Measurements from ENCODE around the gene GJC1. TPM values are rescaled to one million over a fixed set of nuclear protein-coding genes. Genes with fewer than 3 reads are reported as not detected.

The GJC1 gene
- total RNA-seq, 1 experiment from 2014 or later = 53.4 TPM

- DNase-seq (ENCODE audit: low read depth in 1 of 2, low spot score in 2 of 2) = peak in 1 of 2 experiments; percentile 34
- Histone ChIP-seq H3K27ac (no peak overlapping the region), H3K27me3 (replicated peaks) (no peaks in the 10 kb centered on the region), H3K4me3 (no peak overlapping the region), H3K4me1 (replicated peaks) (no peaks in the 10 kb centered on the region), H3K9me3 (replicated peaks) (no peaks in the 10 kb centered on the region), H3K36me3 (peaks cover 80% of the 10 kb centered on the region)
These were observed 25.6 kb downstream of the GJC1 start for GRCh38 chr17:44804302-44805089.

DNA sequence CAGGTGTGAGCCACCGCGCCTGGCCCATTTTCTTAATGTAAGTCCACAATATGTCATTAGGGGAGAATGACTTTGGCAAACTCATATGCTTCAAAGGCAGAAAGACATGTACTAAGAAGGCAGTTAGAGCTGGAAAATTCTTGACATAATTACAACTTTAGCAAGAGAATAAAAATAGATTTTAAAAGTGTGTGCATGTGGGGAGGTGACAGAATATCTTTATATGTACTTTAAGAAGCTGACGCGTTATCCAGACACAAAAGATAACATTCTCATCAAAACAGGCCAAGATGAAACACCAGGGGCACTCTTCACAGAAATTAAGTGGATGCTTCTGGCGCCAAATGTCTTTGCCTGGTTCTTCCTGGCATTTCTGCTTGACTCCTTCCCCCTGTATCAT, 28.2 kb downstream of the GJC1 start:
- Histone ChIP-seq H3K36me3 (peaks cover 95% of the 10 kb centered on the region), H3K4me1 (replicated peaks) (peaks cover 20% of the 10 kb centered on the region), H3K9me3 (replicated peaks) (no peaks in the 10 kb centered on the region), H3K27ac (no peak overlapping the region), H3K4me3 (no peak overlapping the region), H3K27me3 (replicated peaks) (no peaks in the 10 kb centered on the region)
- no peak for DNase-seq (ENCODE audit: low read depth in 1 of 2, low spot score in 2 of 2)

DNA sequence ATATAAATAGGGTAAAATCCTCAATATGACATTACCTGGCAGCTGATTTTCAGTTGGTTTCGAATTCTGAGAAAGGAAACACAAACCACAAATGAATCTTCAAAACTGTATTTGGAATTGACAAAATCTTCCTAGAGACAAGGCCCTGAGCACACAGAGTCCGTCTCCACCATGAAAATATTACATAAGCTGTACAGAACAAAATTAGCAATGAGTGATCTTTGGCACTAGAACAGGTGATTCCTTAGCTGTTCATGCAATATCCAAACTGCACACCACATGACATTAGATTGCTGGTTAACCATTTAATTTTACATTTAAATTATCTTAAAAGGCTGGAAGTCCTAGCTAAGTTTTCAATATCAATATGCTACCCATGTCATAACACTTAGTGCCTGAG, 31.7 kb downstream of the GJC1 start:
- Histone ChIP-seq H3K27me3 (replicated peaks) (no peaks in the 10 kb centered on the region), H3K9me3 (replicated peaks) (no peaks in the 10 kb centered on the region), H3K36me3 (peaks cover 73% of the 10 kb centered on the region), H3K4me1 (replicated peaks) (peaks cover 52% of the 10 kb centered on the region), H3K27ac (peak overlapping the region; percentile 45), H3K4me3 (no peak overlapping the region)
- DNase-seq (ENCODE audit: low read depth in 1 of 2, low spot score in 2 of 2) = no peak

- H3K27me3 ChIP-seq (replicated peaks) = no peaks in the 10 kb centered on the region
- H3K9me3 ChIP-seq (replicated peaks) = no peaks in the 10 kb centered on the region
- peaks cover 69% of the 10 kb centered on the region for H3K36me3 ChIP-seq
- peaks cover 56% of the 10 kb centered on the region for H3K4me1 ChIP-seq (replicated peaks)
- H3K4me3 ChIP-seq = peak overlapping the region; percentile 17
- DNase-seq (ENCODE audit: low read depth in 1 of 2, low spot score in 2 of 2) = peak; percentile 60 to 74
- peak overlapping the region; percentile 45 for H3K27ac ChIP-seq
These were observed 32.3 kb downstream of the GJC1 start for GRCh38 chr17:44797802-44798201.

DNA sequence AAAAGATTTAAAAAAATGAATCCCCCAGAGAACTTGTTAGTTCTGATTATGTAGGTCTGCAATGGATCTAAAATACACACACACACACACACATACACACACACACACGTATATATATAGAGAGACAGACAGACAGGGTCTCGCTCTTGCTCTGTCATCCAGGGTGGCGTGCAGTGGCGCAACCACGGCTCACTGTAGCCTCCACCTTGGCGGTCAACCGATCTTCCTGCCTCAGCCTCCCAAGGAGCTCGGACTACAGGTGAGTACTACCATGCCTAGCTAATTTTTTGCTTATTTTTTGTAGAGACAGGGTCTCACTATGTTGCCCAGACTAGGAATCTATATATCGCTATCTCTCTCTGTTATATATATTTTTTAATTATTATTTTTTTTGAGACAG, 33.4 kb downstream of the GJC1 start:
- H3K27ac ChIP-seq = 0 out of 2 replicates have a peak overlapping the region, but pooled peaks have one; percentile 92
- DNase-seq (ENCODE audit: low read depth in 1 of 2, low spot score in 2 of 2) = no peak
- peaks cover 67% of the 10 kb centered on the region for H3K4me1 ChIP-seq (replicated peaks)
- no peak overlapping the region; the same call in 1 of the 2 replicates for H3K4me3 ChIP-seq
- H3K9me3 ChIP-seq (replicated peaks) = no peaks in the 10 kb centered on the region
- H3K27me3 ChIP-seq (replicated peaks) = no peaks in the 10 kb centered on the region
- peaks cover 60% of the 10 kb centered on the region for H3K36me3 ChIP-seq

GRCh38 chr17:44795928-44796327, 34.2 kb downstream of the GJC1 start:
- Histone ChIP-seq H3K27me3 (replicated peaks) (no peaks in the 10 kb centered on the region), H3K4me1 (replicated peaks) (peaks cover 67% of the 10 kb centered on the region), H3K4me3 (no peak overlapping the region), H3K36me3 (peaks cover 52% of the 10 kb centered on the region), H3K9me3 (replicated peaks) (no peaks in the 10 kb centered on the region), H3K27ac (peak overlapping the region; percentile 92)
- DNase-seq (ENCODE audit: low read depth in 1 of 2, low spot score in 2 of 2) = peak in 1 of 2 experiments; percentile 45

DNA sequence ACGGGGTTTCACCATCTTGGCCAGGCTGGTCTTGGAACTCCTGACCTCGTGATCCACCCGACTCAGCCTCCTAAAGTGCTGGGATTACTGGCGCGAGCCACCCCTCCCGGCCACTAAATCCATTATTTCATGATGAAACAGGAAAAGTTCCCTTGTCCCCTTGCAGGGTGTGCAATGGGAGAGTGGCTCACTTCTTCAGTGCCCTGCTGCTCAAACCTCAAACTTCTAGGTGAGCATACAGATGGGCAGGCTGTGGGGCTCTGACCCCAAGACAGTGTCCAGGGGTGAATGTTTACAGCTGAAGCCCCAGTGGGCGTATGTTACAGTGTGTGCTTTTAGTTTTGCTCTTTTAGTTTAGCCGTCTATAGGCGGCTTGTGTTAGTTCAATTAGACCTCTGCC, 34.7 kb downstream of the GJC1 start:
- peak overlapping the region; percentile 92 for H3K27ac ChIP-seq
- no peak overlapping the region for H3K4me3 ChIP-seq
- peaks cover 67% of the 10 kb centered on the region for H3K4me1 ChIP-seq (replicated peaks)
- H3K9me3 ChIP-seq (replicated peaks) = no peaks in the 10 kb centered on the region
- no peak for DNase-seq (ENCODE audit: low read depth in 1 of 2, low spot score in 2 of 2)
- peaks cover 47% of the 10 kb centered on the region for H3K36me3 ChIP-seq
- H3K27me3 ChIP-seq (replicated peaks) = no peaks in the 10 kb centered on the region

DNA sequence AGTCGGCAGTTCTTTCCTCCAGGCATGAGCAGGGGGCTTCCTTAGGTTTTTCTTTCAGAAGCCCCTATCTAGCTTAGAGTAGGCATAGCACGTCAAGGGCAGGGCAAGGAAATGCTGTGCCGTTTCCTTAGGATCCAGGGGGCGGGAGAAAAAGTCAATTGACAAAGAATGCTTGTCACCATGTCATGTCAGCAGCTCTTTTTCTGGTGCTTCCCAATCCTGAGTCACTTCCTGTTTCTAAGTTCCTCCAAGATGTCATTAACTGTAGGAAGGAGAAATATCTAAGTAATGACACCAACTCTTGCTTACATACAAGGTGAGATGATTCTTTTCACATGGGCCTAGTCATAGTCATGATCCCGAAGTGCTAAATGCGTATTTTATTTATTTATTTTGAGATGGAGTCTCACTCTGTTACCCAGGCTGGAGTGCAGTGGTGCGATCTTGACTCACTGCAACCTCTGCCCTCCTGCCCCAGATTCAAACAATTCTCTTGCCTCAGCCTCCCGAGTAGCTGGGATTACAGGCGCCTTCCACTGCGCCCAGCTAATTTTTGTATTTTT, 35.2 kb downstream of the GJC1 start:
- Histone ChIP-seq H3K4me1 (replicated peaks) (peaks cover 67% of the 10 kb centered on the region), H3K27ac (peak overlapping the region; percentile 92), H3K36me3 (peaks cover 42% of the 10 kb centered on the region), H3K9me3 (replicated peaks) (no peaks in the 10 kb centered on the region), H3K4me3 (no peak overlapping the region), H3K27me3 (replicated peaks) (no peaks in the 10 kb centered on the region)
- peak; percentile 89 to 98 for DNase-seq (ENCODE audit: low read depth in 1 of 2, low spot score in 2 of 2)

- peak; percentile 30 to 47 for DNase-seq (ENCODE audit: low read depth in 1 of 2, low spot score in 2 of 2)
- Histone ChIP-seq H3K27ac (peak overlapping the region; percentile 92), H3K4me1 (replicated peaks) (peaks cover 67% of the 10 kb centered on the region), H3K4me3 (no peak overlapping the region), H3K27me3 (replicated peaks) (no peaks in the 10 kb centered on the region), H3K9me3 (replicated peaks) (no peaks in the 10 kb centered on the region), H3K36me3 (peaks cover 37% of the 10 kb centered on the region)
These were observed 35.9 kb downstream of the GJC1 start for GRCh38 chr17:44793885-44794842.

DNA sequence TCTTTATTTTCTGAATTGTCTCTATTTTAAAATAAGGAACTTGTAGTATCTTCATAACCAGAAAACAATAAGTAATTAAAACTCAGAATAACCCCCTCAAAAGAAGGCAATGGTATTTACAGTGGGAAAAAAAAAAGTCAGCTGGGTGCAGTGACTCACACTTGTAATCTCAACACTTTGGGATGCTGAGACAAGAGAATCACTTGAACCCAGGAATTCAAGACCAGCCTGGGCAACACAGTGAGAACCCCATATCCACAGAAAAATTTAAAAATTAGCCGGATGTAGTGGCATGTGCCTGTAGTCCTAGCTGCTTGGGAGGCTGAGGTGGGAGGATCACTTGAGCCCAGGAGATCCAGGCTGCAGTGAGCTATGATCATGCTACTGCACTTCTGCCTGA, 37.8 kb downstream of the GJC1 start:
- Histone ChIP-seq H3K27ac (0 out of 2 replicates have a peak overlapping the region, but pooled peaks have one; percentile 30), H3K36me3 (peaks cover 20% of the 10 kb centered on the region)

DNA sequence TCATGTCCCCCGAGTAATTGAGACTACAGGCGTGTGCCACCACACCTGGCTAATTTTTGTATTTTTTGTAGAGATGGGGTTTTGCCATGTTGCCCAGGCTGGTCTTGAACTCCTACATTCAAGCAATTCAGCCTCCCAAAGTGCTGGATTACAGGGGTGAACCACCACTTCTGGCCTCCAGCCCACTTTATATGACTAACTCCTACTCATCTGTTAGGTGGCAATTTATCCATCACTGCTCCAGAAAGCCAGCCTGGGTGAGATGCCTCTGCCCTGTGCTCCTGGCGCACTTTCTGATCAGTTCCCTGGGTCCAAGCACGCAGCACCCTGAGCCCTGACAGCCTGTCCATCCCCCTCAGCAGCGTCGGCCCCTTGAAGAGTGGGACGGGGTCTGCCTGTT, 41.9 kb downstream of the GJC1 start:
- Histone ChIP-seq H3K27ac (no peak overlapping the region), H3K4me3 (no peak overlapping the region), H3K4me1 (replicated peaks) (peaks cover 14% of the 10 kb centered on the region), H3K27me3 (replicated peaks) (no peaks in the 10 kb centered on the region), H3K36me3 (0 out of 2 replicates have a peak, but pooled peaks cover 3% of the 10 kb centered on the region), H3K9me3 (replicated peaks) (no peaks in the 10 kb centered on the region)
- no peak for DNase-seq (ENCODE audit: low read depth in 1 of 2, low spot score in 2 of 2)

More for the DNA sequence above, 37.8 kb downstream of the GJC1 start:
- peaks cover 50% of the 10 kb centered on the region for H3K4me1 ChIP-seq (replicated peaks)
- H3K9me3 ChIP-seq (replicated peaks) = no peaks in the 10 kb centered on the region
- H3K27me3 ChIP-seq (replicated peaks) = no peaks in the 10 kb centered on the region
- DNase-seq (ENCODE audit: low read depth in 1 of 2, low spot score in 2 of 2) = peak; percentile 53 to 79
- no peak overlapping the region for H3K4me3 ChIP-seq

- DNase-seq (ENCODE audit: low read depth in 1 of 2, low spot score in 2 of 2) = no peak
- Histone ChIP-seq H3K4me1 (replicated peaks) (peaks cover 7% of the 10 kb centered on the region), H3K27ac (no peak overlapping the region), H3K9me3 (replicated peaks) (no peaks in the 10 kb centered on the region), H3K4me3 (no peak overlapping the region), H3K36me3 (no peaks in the 10 kb centered on the region), H3K27me3 (replicated peaks) (no peaks in the 10 kb centered on the region)
These were observed 42.7 kb downstream of the GJC1 start for GRCh38 chr17:44787271-44787940.

GRCh38 chr17:44786551-44787081, 43.5 kb downstream of the GJC1 start:
- Histone ChIP-seq H3K36me3 (no peaks in the 10 kb centered on the region), H3K9me3 (replicated peaks) (no peaks in the 10 kb centered on the region), H3K4me1 (replicated peaks) (peaks cover 3% of the 10 kb centered on the region), H3K27ac (no peak overlapping the region), H3K4me3 (no peak overlapping the region), H3K27me3 (replicated peaks) (no peaks in the 10 kb centered on the region)
- no peak for DNase-seq (ENCODE audit: low read depth in 1 of 2, low spot score in 2 of 2)

All from SJSA1 (cell line).